GM23338 (cell line): Measurements from ENCODE around the gene PPP2CA. TPM values are rescaled to one million over a fixed set of nuclear protein-coding genes. Genes with fewer than 3 reads are reported as not detected.

ENCODE experiments used
- ATAC-seq: fragments of 200-7000 bp; cut with Tn5 transposase; 3 replicates; pipeline ENCODE4 v1.9.1; 2020
- DNase-seq: peaks from one replicate; pipeline ENCODE4 v3.0.0-alpha.2; 2015; ENCODE audit warnings: low spot score
- H2AFZ ChIP-seq: fragments of 200-600 bp; sonication (generic); 2 replicates; pipeline ENCODE4 v1.8.0; 2016; ENCODE audit warnings: antibody characterized with exemption, mild to moderate bottlenecking, moderate library complexity
- H3F3A ChIP-seq: fragments of 200-600 bp; sonication (generic); replicated peaks from 2 replicates; pipeline ENCODE4 v1.8.0; 2017; ENCODE audit warnings: antibody characterized with exemption, mixed run types, low read depth
- H3K27ac ChIP-seq: fragments of 200-600 bp; sonication (generic); 2 replicates; pipeline ENCODE4 v1.6.1; 2016; ENCODE audit warnings: low read depth
- H3K27me3 ChIP-seq: fragments of 200-600 bp; sonication (generic); 2 replicates; pipeline ENCODE4 v1.8.0; 2016; ENCODE audit warnings: mild to moderate bottlenecking, mixed run types, moderate library complexity; ENCODE audit not compliant: insufficient read depth
- H3K36me3 ChIP-seq: fragments of 200-600 bp; sonication (generic); 2 replicates; pipeline ENCODE4 v1.8.0; 2016; ENCODE audit warnings: mild to moderate bottlenecking; ENCODE audit not compliant: insufficient read depth
- H3K4me1 ChIP-seq: fragments of 200-600 bp; sonication (generic); 2 replicates; pipeline ENCODE4 v1.8.0; 2016; ENCODE audit warnings: mild to moderate bottlenecking, moderate library complexity; ENCODE audit not compliant: insufficient read depth
- H3K4me2 ChIP-seq: fragments of 200-600 bp; sonication (generic); 2 replicates; pipeline ENCODE4 v1.7.1; 2017; ENCODE audit warnings: mixed run types
- H3K4me3 ChIP-seq: fragments of 200-600 bp; sonication (generic); 2 replicates; pipeline ENCODE4 v1.6.1; 2016; ENCODE audit warnings: mixed run types
- H3K79me2 ChIP-seq: fragments of 200-600 bp; sonication (generic); replicated peaks from 2 replicates; pipeline ENCODE4 v1.8.0; 2017; ENCODE audit warnings: mild to moderate bottlenecking; ENCODE audit not compliant: insufficient read depth
- H3K9me2 ChIP-seq: fragments of 200-600 bp; sonication (generic); 2 replicates; pipeline ENCODE4 v1.8.0; 2017; ENCODE audit not compliant: insufficient read depth
- H4K20me1 ChIP-seq: fragments of 200-600 bp; sonication (generic); replicated peaks from 2 replicates; pipeline ENCODE4 v1.8.0; 2017; ENCODE audit warnings: mild to moderate bottlenecking; ENCODE audit not compliant: insufficient read depth
- H3K27ac Mint-ChIP-seq: 2 replicates; pipeline ENCODE4 v1.8.0; 2020; ENCODE audit warnings: inconsistent platforms, mild to moderate bottlenecking, moderate library complexity, mixed read lengths
- H3K27me3 Mint-ChIP-seq: 3 replicates; pipeline ENCODE4 v1.8.0; 2022; ENCODE audit warnings: low read depth, mild to moderate bottlenecking, moderate library complexity, mixed read lengths, inconsistent platforms; ENCODE audit not compliant: insufficient read depth, poor library complexity
- H3K36me3 Mint-ChIP-seq: 3 replicates; pipeline ENCODE4 v1.8.0; 2021; ENCODE audit warnings: low read depth, mild to moderate bottlenecking, inconsistent platforms, moderate library complexity, mixed read lengths
- H3K4me1 Mint-ChIP-seq: 3 replicates; pipeline ENCODE4 v1.8.0; 2020; ENCODE audit warnings: mild to moderate bottlenecking, inconsistent platforms, mixed read lengths
- H3K4me3 Mint-ChIP-seq: 3 replicates; pipeline ENCODE4 v1.8.0; 2021; ENCODE audit warnings: moderate library complexity, mild to moderate bottlenecking, inconsistent platforms, mixed read lengths
- H3K9me3 Mint-ChIP-seq: 3 replicates; pipeline ENCODE4 v1.8.0; 2020; ENCODE audit warnings: moderate library complexity, mild to moderate bottlenecking, inconsistent platforms, mixed read lengths
- CREB1 ChIP-seq: fragments of 250-450 bp; sonication (Bioruptor Pico); IDR thresholded peaks from 2 replicates; pipeline ENCODE4 v1.5.0; 2020; ENCODE audit warnings: low read depth, mild to moderate bottlenecking, moderate library complexity
- EZH2 ChIP-seq: fragments of 200-600 bp; sonication (generic); IDR thresholded peaks from one replicate; pipeline ENCODE4 v1.8.0; 2017; ENCODE audit warnings: antibody characterized with exemption, mild to moderate bottlenecking, low read depth; ENCODE audit not compliant: unreplicated experiment
- EZH2phosphoT487 ChIP-seq: fragments of 200-600 bp; sonication (generic); IDR thresholded peaks from one replicate; pipeline ENCODE4 v1.8.1; 2018; ENCODE audit warnings: antibody characterized with exemption; ENCODE audit not compliant: unreplicated experiment
- JUNB ChIP-seq: IDR thresholded peaks from one replicate; pipeline ENCODE4 v1.6.1; 2016; ENCODE audit warnings: antibody characterized with exemption; ENCODE audit not compliant: unreplicated experiment
- NANOG ChIP-seq: IDR thresholded peaks from 2 replicates; pipeline ENCODE4 v1.6.1; 2016; ENCODE audit warnings: antibody characterized with exemption, borderline replicate concordance
- REST ChIP-seq: IDR thresholded peaks from one replicate; pipeline ENCODE4 v1.6.1; 2018; ENCODE audit warnings: antibody characterized with exemption; ENCODE audit not compliant: unreplicated experiment
- STAT1 ChIP-seq: IDR thresholded peaks from one replicate; pipeline ENCODE4 v1.6.1; 2016; ENCODE audit warnings: antibody characterized with exemption; ENCODE audit not compliant: unreplicated experiment
- ZNF114 ChIP-seq: fragments of 250-450 bp; sonication (Bioruptor Pico); IDR thresholded peaks from 2 replicates; pipeline ENCODE4 v1.5.0; 2020; ENCODE audit warnings: mild to moderate bottlenecking, moderate library complexity
- polyA plus RNA-seq: library from polyadenylated mRNA; unstranded; fragments of >200 nt; fragmentation: Nextera tagmentation; extraction: Ambion mirVana; gene quantifications from 2 replicates; pipeline ENCODE4 v1.2.1, GENCODE V29; 2016
- total RNA-seq: library from RNA; depleted of rRNA; stranded (reverse); fragments of >200 nt; shearing (Covaris generic); gene quantifications from 2 replicates; pipeline ENCODE4 v1.2.3, GENCODE V29; 2014
- TF ChIP-seq, protein P1 (sequence below): IDR thresholded peaks from 2 replicates; pipeline ENCODE4 v1.6.1; 2016; ENCODE audit warnings: antibody characterized with exemption
- TF ChIP-seq, protein P2 (sequence below), 2 experiments: fragments of 200-600 bp in 1 of 2; sonication (generic) in 1 of 2; conservative IDR thresholded peaks; 2 replicates each; pipeline versions ENCODE4 v1.5.1 to v1.6.1; 2016 to 2017; ENCODE audit warnings: antibody characterized with exemption in 2 of 2, low read depth in 2 of 2, mild to moderate bottlenecking in 2 of 2, moderate library complexity in 1 of 2

PPP2CA gene
- total and polyA plus RNA-seq, 2 experiments from 2014 or later, result 131 to 316 TPM

GRCh38 chr5:134162592-134162991 is 63.3 kb downstream of the PPP2CA start:
- Histone ChIP-seq H4K20me1 (peaks cover 5% of the 10 kb centered on the region; the same call in 1 of the 2 replicates), H3K36me3 (peaks cover 41% of the 10 kb centered on the region), H3K27ac (no peak overlapping the region), H3K9me2 (no peaks in the 10 kb centered on the region), H2AFZ (no peak overlapping the region), H3K4me2 (no peak overlapping the region), H3K4me1 (no peaks in the 10 kb centered on the region), H3K4me3 (no peak overlapping the region), H3K27me3 (no peaks in the 10 kb centered on the region), H3K79me2 (peaks cover 41% of the 10 kb centered on the region), H3F3A (no peaks in the 10 kb centered on the region)
- Mint-ChIP-seq H3K4me1 (no peaks in the 10 kb centered on the region), H3K27ac (no peak overlapping the region), H3K4me3 (no peak overlapping the region), H3K9me3 (no peaks in the 10 kb centered on the region; the same call in 1 of the 3 replicates), H3K36me3 (peaks cover 78% of the 10 kb centered on the region), H3K27me3 (no peaks in the 10 kb centered on the region)
- TF ChIP-seq REST (no peak), EZH2 (no peak), EZH2phosphoT487 (no peak), NANOG (no peak)
- DNase-seq (no peak), ATAC-seq (no peak)

DNA sequence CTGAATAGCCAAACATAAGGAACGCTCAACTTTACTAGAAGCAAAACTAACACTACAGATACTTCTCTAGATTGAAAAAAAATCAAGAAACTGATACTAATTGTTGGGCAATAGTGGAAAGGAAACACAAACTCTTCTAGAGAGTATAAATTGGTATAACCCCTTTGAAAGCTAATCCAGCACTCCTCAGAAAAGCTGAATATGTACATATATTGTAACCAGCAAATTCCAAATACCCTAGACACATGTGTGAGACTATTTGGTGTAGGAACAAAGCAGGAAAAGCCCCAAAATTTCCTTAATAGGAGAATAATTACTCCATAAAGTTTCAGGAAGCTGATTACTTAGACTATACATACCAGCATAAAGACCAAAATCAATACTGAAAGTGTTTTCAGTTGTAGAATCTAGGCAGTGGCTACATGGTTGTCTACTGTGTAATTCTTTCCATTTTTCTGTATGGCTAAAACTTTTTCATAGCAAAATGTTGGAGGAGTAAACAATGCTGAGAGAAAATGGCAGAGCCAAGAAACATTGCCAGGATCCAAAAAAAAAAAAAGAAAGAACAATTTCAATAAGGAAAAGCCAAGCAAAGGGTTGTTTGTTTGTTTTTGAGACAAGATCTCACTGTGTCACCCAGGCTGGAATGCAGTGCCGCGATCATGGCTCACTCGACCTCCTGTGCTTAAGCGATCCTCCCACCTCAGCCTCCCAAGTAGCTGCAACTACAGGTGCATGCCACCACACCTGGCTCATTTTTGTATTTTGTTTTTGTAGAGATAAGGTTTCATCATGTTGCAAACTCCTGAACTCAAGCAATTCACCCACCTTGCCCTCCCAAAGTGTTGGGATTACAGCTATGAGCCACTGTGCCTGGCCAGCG is 64.1 kb downstream of the PPP2CA start:
- DNase-seq (no peak), ATAC-seq (no peak)
- Histone ChIP-seq H3K27ac (no peak overlapping the region), H3K9me2 (no peaks in the 10 kb centered on the region), H4K20me1 (peaks cover 2% of the 10 kb centered on the region; the same call in 1 of the 2 replicates), H3F3A (no peaks in the 10 kb centered on the region), H3K79me2 (peaks cover 41% of the 10 kb centered on the region), H3K36me3 (peaks cover 48% of the 10 kb centered on the region), H3K4me1 (no peaks in the 10 kb centered on the region), H3K4me2 (no peak overlapping the region), H2AFZ (no peak overlapping the region), H3K27me3 (no peaks in the 10 kb centered on the region), H3K4me3 (no peak overlapping the region)
- Mint-ChIP-seq H3K27ac (no peak overlapping the region), H3K36me3 (peaks cover 75% of the 10 kb centered on the region), H3K9me3 (no peaks in the 10 kb centered on the region; the same call in 1 of the 3 replicates), H3K4me3 (no peak overlapping the region), H3K4me1 (no peaks in the 10 kb centered on the region), H3K27me3 (no peaks in the 10 kb centered on the region)
- TF ChIP-seq, protein P1, sequence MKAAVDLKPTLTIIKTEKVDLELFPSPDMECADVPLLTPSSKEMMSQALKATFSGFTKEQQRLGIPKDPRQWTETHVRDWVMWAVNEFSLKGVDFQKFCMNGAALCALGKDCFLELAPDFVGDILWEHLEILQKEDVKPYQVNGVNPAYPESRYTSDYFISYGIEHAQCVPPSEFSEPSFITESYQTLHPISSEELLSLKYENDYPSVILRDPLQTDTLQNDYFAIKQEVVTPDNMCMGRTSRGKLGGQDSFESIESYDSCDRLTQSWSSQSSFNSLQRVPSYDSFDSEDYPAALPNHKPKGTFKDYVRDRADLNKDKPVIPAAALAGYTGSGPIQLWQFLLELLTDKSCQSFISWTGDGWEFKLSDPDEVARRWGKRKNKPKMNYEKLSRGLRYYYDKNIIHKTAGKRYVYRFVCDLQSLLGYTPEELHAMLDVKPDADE, result no peak
- no peak for TF ChIP-seq REST
- TF ChIP-seq STAT1, result no peak
- TF ChIP-seq CREB1 (CRISPR knock-in tag), result no peak
- TF ChIP-seq EZH2, result no peak
- TF ChIP-seq, protein P2, sequence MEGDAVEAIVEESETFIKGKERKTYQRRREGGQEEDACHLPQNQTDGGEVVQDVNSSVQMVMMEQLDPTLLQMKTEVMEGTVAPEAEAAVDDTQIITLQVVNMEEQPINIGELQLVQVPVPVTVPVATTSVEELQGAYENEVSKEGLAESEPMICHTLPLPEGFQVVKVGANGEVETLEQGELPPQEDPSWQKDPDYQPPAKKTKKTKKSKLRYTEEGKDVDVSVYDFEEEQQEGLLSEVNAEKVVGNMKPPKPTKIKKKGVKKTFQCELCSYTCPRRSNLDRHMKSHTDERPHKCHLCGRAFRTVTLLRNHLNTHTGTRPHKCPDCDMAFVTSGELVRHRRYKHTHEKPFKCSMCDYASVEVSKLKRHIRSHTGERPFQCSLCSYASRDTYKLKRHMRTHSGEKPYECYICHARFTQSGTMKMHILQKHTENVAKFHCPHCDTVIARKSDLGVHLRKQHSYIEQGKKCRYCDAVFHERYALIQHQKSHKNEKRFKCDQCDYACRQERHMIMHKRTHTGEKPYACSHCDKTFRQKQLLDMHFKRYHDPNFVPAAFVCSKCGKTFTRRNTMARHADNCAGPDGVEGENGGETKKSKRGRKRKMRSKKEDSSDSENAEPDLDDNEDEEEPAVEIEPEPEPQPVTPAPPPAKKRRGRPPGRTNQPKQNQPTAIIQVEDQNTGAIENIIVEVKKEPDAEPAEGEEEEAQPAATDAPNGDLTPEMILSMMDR (conservative IDR thresholded peaks at IDR 0.05; ENCODE audit: low read depth in 2 of 2), result no peak
- no peak for TF ChIP-seq ZNF114 (CRISPR knock-in tag)
- no peak for TF ChIP-seq EZH2phosphoT487
- no peak for TF ChIP-seq JUNB
- TF ChIP-seq NANOG, result no peak
